Activated CD4-positive, alpha-beta T cell treated with anti-CD3 and anti-CD28 coated beads, Interleukin-2, amount 50 U/mL, for 24 hours (primary cell): ENCODE data around the gene STK11.

Experiments
- DNase-seq, 2 donors: peaks; one replicate each; pipeline ENCODE4 v3.0.0-alpha.2; 2020; ENCODE audit warnings: low read depth in 1 of 2, low spot score in 1 of 2

Gene STK11

DNA sequence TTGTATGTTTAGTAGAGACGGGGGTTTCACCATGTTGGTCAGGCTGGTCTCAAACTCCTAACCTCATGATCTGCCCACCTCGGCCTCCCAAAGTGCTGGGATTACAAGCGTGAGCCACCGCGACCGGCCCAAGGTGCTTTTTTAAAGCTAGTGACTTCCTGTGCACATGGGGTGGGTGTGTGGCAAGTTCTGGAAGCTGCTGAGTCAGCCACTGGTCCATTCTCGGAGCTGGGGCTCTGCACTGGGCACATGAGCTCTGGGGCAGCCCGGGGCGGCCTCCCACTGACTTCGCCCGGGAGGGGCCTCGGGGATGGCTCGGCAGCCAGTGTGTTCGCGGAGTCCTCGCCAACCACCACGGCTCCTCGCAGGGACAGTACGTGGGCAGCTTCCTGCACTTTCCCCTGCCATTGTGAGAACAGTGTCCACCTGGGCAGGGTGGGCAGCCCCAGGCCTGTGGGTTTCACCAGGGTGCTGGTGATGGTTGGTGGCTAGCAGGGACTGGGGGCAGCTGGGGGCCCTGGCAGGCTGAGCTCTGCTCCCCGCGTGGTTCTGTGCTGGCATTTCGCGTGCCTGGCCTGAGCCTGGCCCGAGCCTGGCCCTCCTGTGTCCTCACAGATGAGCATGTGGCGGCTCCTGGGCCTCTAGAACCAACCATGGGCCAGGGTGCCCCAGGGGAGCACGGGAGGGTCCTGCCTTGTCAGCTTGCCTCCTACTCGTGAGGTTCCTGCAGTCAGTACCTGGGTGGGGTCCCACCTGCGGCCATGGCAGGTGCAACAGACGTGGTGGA is 20.1 kb downstream of the STK11 start:
- no peak for DNase-seq

DNA sequence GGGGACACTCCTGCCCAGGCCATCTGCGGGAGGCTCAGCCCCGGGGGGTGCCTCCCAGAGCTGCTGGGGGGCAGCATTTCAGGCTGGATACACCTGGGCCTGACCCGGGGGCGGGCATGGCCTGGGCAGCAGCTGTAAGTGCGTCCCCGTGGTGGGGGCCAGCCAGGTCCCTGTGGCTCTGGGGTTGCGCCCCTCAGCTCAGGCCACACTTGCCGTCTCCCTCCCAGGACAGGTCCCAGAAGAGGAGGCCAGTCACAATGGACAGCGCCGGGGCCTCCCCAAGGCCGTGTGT is 20.6 kb downstream of the STK11 start:
- no peak for DNase-seq

DNA sequence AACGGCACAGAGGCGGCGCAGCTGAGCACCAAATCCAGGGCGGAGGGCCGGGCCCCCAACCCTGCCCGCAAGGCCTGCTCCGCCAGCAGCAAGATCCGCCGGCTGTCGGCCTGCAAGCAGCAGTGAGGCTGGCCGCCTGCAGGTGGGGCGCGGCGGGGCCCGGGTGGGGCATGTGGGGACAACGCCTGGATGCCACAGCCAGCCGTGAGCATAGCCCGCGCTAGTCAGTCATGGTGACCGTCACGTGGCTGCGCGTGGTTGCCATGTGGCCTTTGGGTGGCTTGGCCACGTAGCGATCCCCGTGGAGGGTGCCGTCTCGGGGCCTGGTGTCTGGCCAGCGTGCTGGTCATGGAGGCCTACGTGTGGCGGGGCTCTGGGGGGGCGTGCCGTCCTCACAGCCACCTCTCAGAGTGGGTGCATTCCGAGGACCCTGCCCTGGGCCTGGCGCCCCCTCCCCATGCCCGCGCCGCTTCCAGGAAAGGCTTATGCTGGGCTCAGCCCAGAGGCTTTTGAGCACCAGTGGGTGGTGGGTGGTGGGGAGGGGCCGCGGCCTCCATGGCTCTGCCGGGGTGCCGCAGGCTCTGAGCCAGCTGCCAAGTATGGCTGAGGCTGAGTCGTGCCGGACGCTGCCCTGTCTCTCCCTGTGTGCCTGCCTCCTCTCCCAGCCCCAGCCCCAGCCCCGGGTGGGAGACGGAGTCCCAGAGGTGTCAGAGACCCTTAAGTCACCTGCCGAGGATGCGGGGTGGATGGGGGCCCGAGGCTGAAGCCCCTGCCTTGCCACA is 21.1 kb downstream of the STK11 start:
- no peak for DNase-seq

DNA sequence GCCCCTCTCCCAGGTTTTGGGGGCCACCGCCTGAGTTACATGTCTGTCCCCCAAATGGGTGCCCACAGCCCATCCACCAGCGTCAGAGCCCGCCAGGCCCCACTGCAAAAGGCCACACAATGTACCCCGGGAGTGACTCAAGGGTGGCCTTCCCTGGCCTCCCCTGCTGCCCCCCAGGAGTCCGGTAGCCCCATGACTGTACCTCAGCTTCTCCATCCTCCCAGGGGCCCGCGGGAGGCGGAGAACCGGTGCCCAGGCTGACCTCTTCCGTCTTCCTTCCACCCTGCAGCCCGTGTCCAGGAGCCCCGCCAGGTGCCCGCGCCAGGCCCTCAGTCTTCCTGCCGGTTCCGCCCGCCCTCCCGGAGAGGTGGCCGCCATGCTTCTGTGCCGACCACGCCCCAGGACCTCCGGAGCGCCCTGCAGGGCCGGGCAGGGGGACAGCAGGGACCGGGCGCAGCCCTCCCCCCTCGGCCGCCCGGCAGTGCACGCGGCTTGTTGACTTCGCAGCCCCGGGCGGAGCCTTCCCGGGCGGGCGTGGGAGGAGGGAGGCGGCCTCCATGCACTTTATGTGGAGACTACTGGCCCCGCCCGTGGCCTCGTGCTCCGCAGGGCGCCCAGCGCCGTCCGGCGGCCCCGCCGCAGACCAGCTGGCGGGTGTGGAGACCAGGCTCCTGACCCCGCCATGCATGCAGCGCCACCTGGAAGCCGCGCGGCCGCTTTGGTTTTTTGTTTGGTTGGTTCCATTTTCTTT is 21.9 kb downstream of the STK11 start:
- no peak for DNase-seq

DNA sequence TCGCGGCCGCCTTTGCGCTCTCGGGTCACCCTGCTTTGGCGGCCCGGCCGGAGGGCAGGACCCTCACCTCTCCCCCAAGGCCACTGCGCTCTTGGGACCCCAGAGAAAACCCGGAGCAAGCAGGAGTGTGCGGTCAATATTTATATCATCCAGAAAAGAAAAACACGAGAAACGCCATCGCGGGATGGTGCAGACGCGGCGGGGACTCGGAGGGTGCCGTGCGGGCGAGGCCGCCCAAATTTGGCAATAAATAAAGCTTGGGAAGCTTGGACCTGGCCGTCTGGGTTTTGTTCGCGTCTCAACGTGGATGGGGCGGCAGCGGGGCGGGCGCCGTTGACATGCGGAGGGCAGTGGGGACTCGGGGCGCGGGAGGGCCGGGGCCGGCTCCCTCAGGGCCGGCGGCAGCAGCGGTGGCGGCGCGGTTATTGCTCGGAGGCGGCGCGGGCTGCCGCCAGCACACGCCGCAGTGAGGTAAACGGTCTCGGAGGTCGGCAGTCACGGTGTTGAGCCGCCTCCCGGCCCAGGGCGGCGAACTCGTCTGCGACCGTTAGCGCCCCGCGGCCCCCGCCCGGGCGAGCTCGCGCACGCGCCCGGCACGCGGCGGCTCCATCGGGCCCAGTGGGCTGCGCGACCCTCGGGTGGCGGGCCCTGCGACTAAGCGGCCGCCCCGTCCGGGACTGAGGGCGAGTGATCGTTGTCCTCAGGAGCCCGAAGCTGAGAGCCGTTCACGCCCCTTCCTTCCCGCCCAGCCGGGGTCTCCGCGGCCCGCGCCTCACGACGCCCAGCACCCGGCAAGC is 22.8 kb downstream of the STK11 start:
- DNase-seq = no peak

DNA sequence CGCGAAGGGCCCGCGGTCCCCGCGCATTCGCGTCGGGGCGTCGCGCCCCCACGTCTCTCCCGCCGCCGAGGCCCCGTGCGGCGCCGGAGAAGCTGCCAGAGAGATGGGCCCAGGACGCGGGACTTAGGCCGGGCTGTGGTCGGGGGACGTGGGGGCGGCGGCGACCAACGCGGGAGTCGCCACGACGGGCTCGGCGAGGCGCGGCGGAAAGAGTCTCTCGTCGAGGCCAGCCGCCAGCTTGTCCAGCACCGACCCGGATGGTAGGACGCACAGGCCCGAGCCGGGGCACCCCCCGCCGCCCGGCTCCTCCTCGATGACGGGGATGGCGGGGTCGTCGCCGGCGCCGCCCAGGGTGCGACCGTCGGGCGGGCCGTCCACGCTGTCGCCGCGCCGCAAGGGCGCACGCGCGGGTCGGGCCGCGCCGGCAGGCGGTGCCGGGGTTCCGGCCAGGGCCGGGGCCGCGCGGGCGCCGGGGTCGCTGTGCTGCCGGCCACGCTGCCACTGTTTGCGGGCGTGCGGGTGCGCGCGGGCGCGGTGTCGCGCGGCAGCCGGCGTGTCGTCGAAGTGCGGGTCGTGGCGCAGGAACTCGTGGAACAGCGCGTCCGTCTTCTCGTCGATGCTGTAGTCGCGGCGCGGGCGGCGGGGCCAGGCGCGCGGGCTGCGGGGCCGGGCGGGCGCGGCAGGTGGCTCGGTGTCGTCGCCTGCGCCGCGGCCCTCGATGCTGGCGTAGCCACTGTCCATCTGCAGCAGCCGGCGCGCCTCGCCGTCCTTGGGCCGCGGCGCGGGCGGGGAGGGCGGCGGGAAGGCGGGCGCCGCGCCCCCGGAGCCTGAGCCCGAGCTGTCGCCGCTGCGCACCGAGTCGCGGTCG is 23.7 kb downstream of the STK11 start:
- DNase-seq = no peak

DNA sequence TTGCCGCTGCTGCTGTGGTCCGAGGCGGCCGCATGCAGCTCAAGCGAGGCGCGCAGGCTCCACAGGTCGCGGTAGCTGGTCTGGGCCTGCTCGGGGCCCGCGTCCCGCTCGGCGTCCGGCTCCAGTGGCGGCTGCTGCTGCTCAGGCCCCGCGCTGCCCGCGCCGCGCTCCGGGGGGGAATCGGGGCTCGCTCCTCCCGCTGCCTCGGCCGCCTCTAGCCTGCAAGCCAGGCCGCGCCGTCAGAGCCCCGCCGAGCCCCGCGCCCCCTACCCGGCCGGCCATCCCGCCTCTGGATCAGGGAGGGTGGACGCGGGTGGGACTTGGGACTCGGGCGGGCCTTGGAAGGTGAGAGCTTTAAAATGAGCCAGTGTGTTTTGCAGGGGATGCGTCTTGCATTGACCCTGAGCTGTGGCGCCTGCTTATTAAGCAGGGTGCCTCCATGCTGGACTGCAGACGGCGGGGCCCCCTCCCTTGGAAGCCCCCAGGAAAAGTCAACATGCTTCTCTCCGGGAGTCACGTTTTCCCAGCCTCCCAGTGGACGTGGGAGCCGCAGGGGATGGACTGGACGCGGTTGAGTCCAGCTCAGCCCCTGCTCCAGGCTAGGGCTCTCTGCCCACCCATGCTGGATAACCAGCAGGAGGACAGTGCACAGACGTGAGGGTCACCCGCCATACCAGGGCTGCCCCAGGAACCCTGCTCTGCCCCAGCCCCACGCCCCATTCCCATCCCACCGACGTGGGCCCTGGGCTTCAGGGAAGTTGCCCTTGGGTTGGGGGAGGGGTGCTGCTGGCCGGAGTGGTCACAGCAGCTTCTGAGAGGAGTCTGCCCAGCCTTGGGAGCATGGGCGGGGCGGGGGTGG is 24.6 kb downstream of the STK11 start:
- no peak for DNase-seq

DNA sequence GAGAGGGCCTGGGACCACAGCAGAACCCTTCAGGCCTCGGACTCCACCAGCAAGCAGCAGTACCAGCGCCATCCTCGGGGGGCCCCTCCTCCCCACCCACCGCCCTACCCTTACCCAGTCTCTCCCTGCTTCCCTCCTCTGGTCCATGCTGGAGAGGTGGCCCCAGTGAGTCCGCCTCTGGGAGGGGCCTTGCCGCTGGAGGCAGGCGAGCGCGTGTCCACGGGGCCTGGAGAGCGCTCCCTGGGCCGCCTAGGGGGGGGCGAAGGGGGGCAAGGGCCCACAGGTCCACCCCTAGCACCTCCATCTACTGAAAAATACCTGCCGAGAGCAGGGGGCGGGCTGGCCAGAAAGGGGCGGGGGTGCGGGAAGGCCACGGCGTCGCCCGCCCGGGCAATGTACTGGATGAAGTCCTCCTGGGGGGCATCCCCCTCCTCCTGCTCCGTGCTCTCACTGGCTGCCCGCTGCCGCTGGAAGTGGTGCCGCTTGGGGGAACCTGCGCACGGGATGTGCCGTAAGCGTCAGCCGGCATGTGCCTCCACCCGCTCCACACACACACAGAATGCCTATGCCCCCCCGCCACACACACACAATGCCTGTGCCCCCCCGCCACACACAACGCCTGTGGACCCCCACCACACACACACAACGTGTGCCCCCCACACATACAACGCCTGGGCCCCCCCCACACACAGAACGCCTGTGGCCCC is 25.4 kb downstream of the STK11 start:
- no peak for DNase-seq

DNA sequence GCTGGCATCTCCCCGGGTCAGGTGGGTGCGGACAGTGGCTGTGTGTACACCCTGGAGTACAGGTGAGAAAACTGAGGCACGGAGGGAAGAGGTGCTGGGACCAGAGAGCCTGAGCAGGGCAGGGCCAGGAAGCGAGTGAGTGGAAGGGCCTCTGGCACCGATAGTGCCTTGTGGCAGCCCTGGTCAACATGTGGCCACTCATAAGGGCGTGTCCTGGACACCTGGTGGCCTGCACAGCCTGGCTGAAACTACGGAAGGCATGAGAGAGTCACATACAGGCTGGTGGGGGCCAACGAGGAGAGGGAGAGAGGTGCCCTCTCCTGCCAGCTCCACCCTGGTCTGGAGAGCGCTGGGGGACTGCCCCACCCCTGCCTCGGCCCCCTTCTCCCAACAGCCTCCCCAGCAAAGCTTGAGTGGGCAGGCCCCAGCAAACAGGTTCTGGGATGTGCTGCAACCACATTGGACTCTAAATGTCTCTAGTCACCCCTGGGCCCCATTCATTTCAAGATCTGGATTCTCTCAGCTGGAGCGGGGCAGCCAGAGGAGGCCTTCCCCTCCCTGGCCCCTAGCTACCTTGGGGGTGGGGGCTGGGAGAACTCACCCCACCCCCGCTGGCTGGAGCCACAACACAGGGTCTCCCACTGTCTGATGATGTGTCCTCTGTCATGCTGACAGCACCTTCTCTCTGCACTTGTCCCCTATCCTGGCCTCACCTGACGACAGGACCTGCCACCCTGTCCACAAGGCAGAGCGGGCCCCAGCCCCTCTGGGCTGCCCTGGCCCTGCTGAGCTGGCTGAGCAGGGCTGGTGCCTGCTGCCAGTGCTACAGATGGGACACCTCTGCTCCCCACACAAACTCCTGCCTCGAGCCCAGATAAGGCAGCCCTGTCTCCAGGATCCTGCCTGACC is 26.4 kb downstream of the STK11 start:
- no peak for DNase-seq

DNA sequence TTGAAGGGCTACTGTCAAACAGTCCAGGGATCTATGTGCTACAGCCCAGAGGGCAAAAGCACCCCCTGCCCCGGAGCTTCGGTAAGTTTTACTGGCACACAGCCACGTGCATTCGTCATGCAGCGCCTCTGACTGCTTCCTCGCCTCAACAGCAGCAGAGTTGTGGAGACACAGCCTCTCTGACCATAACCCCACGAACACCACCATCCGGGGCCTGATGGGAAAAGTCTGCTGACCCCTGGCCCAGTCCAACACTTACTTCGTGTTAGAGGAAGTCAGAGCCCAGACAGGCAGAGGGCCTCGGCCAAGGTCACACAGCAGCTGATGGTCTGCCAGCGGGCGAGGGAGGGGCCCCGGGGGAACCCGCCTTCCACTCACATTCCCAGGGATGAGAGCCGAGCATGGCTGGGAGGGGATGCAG is 27.1 kb downstream of the STK11 start:
- no peak for DNase-seq

DNA sequence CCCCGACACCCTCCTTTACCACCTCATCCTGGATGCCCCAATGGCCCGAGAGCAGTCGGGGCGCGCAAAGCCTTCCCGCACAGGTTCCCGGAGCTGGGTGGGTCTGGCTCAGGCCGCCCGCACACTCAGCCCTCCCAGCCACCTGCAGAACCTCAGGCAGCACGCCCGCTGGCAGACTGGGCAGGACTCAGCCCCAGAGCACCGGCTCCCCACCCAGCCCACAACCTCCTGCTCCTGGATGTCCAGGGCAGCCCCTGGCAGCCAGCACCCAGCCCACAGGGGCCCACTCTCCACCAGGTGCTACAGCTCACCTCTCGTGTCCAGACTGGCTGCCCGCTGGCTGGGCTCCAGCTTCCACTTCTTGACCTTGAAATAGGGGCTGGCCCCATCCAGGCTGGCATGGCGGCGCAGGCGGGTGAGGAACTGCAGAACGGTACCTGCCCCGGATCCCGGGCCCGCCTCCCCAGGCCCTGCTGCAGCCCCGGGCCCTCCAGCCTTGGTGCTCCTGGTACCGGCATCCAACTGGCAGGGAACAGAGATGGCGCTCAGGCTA is 27.6 kb downstream of the STK11 start:
- no peak for DNase-seq

DNA sequence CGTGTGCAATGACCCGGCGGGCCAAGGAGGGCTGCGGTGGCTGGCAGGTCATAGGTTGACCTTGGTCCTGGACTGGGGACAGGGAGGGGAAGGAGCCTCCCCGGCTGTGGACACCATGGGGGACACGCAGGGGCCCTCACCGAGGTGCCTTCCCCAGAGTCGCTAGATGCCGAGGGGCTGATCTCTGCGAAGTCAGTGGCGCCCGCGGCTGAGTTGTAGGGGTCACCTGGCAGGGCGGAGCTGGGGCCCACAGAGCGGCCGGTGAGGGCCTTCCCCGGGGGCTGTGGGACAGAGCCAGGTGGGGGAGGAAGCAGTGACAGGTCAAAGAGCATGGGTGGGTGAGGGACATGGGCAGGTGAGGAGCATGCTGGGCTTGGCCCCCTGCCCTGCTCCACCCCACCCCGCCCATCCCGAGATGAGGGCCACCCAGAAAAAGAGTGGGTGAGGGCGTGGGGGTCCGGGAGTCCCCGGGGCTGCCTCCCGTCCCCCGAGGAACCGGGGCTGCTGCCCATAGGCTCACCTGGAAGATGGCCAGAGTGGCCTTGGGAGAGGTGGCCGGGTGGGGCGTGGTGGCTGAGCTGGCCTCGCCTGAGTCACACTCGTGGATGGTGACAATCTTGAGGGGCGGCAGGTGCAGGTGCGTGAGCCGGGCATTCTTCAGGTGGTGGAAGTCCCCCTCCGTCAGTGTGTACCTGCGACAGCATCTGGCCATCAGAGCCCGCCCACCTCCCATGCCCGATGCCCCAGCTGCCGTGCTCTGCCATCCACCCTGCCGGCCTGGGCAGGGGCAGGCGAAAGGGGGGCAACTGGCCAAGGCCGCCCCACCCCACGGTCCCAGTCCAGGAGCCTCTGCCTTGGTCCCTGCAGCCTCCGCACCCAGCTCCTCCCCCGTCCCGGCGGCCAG is 28.7 kb downstream of the STK11 start:
- no peak for DNase-seq

DNA sequence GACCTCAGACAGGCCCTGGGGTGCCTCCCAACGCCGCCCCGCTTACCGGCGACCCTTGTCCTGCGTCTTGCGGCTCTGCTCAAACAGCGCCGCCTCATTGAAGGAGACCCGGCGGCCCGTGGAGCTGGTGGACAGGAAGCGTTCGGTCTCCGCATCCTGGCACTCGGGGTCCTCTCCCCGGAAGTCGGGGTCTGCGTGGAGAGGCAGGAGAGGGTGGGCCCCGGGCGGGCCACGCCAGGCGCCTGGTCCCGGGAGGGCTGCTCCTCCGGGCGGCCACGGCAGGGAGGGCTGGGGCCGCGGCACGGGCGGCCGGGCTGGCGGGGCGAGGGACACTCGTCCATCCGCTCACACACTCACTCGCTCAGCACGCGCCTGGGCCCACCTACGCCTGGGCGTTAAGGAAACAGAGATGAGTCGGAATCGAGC is 29.4 kb downstream of the STK11 start:
- DNase-seq = no peak

DNA sequence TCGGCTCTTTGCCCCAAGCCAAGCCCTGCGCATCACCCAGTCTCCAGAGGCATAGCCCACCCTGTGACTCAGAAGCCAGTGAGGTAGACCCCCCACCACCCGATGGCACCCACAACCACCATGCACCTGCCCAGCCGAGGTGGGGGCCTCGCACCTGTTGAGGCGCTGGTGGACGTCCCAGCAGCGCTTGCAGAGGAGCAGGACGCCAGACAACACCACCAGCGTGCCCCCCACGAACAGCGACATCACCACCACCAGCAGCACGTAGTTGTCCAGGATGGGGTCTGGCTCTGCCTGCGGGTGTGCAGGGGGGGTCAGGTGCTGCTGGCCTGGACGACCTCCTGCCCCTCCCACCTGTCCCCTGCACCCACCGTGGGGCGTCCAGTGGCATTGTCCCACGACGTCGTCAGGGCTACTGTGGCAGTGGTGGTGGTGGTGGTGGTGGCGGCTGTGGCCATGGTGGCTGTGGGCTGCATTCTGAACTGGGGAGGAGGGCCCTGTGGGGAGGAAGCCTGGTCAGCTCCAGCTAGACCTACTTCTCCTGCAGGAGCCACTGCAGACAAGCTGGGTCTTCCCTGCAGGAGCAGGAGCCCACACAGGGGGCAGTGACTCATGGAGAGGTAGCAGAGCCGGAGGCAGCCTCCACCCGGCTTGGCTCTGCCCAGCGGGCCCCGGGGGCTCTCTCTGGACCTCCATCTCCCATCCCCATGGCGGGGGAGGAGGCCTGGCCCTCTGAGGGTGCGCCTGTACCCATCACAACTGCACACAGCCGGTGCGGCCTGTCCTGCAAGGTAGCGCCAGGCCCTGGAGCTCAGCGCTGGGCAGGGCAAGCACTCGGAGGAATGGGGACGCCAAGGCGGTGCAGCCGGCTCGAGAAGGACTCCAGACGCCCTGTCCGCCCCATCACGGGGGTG is 30.3 kb downstream of the STK11 start:
- DNase-seq = no peak

DNA sequence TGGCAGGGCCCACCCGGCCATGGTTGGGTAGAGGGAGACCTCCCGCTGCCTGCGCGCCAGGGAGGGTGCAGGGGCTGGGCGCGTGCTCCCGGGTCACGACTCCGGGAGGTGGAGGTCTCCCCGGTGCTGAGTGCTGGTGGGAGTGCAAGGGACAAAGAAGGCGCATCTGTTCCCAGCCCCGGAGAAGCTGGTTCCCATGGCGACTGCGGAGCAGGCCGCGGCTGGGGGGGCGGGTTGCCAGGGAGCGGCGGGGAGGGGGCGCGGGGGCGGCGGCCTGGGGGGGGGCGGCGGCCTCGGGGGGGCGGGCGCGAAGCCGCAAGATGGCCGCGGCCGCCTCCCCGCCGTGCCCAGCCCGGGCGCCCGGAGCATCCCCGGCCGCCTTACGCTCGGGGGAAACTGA is 31.0 kb downstream of the STK11 start:
- DNase-seq = no peak
